Measurements from ENCODE around the gene MVK.

DNA sequence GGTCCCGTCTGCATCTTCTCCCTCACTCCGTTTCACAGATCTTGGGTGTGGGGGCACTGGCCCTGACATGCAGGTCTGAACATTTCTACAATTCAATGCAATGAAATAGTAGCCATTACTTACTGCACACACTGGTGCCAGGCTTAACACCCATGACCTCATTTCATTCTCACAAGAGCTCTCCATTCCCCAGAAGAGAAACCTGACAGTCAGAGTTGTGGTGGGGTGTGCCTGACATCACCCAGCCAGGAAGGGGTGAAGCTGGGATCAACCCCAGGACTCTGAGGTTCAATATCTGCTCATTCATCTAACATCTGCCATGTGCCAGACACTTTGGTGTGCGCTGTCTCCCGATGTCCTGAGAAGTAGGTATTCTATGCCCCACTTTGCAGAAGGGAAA, 34.7 kb downstream of the MVK start:
- TF ChIP-seq POLR2A (IDR thresholded peaks at IDR 0.05; ENCODE audit: low read length): no peak
- no peak for TF ChIP-seq GATA1 (IDR thresholded peaks at IDR 0.05; ENCODE audit: low read depth, low read length)
